K562 (cell line): ENCODE results near the gene PIK3R2.

ENCODE experiments used
- CHD1 ChIP-seq: fragments of 200-600 bp; sonication (generic); IDR thresholded peaks from one replicate; pipeline ENCODE4 v1.6.1; 2012; ENCODE audit warnings: mild to moderate bottlenecking, moderate library complexity, low read length, inconsistent platforms
- EP300 ChIP-seq: IDR thresholded peaks from 2 replicates; pipeline ENCODE4 v1.6.1; 2012; ENCODE audit warnings: low read length, improper control_type of control experiment
- EZH2 ChIP-seq: IDR thresholded peaks from 2 replicates; pipeline ENCODE4 v1.6.1; 2012; ENCODE audit warnings: low read depth, mild to moderate bottlenecking, inconsistent platforms, low read length, borderline replicate concordance
- FOXP1 ChIP-seq: sonication (generic); formaldehyde crosslinking; IDR thresholded peaks from 2 replicates; pipeline ENCODE4 v1.8.0; 2022; ENCODE audit warnings: mild to moderate bottlenecking, missing genetic modification reagents
- PATZ1 ChIP-seq: fragments of 250-450 bp; sonication (Bioruptor Pico); IDR thresholded peaks from 2 replicates; pipeline ENCODE4 v1.5.0; 2020; ENCODE audit warnings: mild to moderate bottlenecking, borderline replicate concordance
- TF ChIP-seq, protein P1 (sequence below), 2 experiments: fragments of 450-650 bp; formaldehyde crosslinking in 1 of 2; IDR thresholded peaks; 2 replicates each; pipeline versions ENCODE4 v1.4.0 to v1.6.1; 2014 to 2020; ENCODE audit warnings: mild to moderate bottlenecking in 2 of 2, borderline replicate concordance in 1 of 2, low read depth in 1 of 2

DNA sequence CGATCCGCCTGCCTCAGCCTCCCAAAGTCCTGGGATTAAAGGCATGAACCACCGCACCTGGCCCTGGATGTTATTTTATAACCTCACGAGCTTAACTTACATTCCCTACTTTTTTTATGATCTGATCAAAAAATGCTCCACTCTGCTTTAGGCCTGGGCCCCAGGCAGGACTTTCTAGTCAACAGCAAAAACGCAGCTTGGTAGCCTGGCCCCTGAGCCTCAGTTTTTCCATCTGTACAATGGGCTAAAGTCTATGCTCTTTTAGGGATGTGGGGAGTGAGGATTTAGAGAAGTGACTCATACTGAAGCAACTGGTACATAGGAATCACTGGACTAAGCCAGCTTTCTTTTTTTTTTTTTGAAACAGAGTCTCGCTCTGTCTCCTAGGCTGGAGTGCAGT, 11.9 kb upstream of the PIK3R2 start:
- TF ChIP-seq FOXP1, result no peak
- no peak for TF ChIP-seq EP300
- TF ChIP-seq CHD1, result no peak
- TF ChIP-seq, protein P1, sequence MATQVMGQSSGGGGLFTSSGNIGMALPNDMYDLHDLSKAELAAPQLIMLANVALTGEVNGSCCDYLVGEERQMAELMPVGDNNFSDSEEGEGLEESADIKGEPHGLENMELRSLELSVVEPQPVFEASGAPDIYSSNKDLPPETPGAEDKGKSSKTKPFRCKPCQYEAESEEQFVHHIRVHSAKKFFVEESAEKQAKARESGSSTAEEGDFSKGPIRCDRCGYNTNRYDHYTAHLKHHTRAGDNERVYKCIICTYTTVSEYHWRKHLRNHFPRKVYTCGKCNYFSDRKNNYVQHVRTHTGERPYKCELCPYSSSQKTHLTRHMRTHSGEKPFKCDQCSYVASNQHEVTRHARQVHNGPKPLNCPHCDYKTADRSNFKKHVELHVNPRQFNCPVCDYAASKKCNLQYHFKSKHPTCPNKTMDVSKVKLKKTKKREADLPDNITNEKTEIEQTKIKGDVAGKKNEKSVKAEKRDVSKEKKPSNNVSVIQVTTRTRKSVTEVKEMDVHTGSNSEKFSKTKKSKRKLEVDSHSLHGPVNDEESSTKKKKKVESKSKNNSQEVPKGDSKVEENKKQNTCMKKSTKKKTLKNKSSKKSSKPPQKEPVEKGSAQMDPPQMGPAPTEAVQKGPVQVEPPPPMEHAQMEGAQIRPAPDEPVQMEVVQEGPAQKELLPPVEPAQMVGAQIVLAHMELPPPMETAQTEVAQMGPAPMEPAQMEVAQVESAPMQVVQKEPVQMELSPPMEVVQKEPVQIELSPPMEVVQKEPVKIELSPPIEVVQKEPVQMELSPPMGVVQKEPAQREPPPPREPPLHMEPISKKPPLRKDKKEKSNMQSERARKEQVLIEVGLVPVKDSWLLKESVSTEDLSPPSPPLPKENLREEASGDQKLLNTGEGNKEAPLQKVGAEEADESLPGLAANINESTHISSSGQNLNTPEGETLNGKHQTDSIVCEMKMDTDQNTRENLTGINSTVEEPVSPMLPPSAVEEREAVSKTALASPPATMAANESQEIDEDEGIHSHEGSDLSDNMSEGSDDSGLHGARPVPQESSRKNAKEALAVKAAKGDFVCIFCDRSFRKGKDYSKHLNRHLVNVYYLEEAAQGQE (IDR thresholded peaks at IDR 0.05; ENCODE audit: borderline replicate concordance), result no peak
- TF ChIP-seq, protein P1 (CRISPR knock-in tag; IDR thresholded peaks at IDR 0.05; ENCODE audit: low read depth), result no peak
- no peak for TF ChIP-seq PATZ1 (CRISPR knock-in tag)
- no peak for TF ChIP-seq EZH2
